Neuronal stem cell (in vitro differentiated cells): ENCODE measurements around the gene CRB3.

Source experiments
- DNase-seq: peaks from one replicate; pipeline ENCODE4 v3.0.0-alpha.2; 2013; ENCODE audit warnings: low spot score
- H2AFZ ChIP-seq: one replicate; pipeline ENCODE4 v1.6.1; 2013; ENCODE audit warnings: mild to moderate bottlenecking, low read length, inconsistent platforms
- H2AK5ac ChIP-seq: 2 replicates; pipeline ENCODE4 v1.6.1; 2013; ENCODE audit warnings: low read depth, mild to moderate bottlenecking, inconsistent platforms, low read length, moderate library complexity, mixed read lengths
- H2BK120ac ChIP-seq: 2 replicates; pipeline ENCODE4 v1.6.1; 2013; ENCODE audit warnings: low read depth, mild to moderate bottlenecking, inconsistent platforms, low read length, moderate library complexity, mixed read lengths
- H2BK12ac ChIP-seq: one replicate; pipeline ENCODE4 v1.6.1; 2013; ENCODE audit warnings: low read length, inconsistent platforms
- H2BK15ac ChIP-seq: 2 replicates; pipeline ENCODE4 v1.6.1; 2013; ENCODE audit warnings: mild to moderate bottlenecking, low read length, inconsistent platforms, mixed read lengths
- H2BK5ac ChIP-seq: one replicate; pipeline ENCODE4 v1.6.1; 2013; ENCODE audit warnings: inconsistent platforms, mild to moderate bottlenecking, low read length, moderate library complexity
- H3K14ac ChIP-seq: one replicate; pipeline ENCODE4 v1.6.1; 2013; ENCODE audit warnings: low read length, inconsistent platforms
- H3K18ac ChIP-seq: 2 replicates; pipeline ENCODE4 v1.6.1; 2013; ENCODE audit warnings: low read length, inconsistent platforms
- H3K23ac ChIP-seq: 2 replicates; pipeline ENCODE4 v1.6.1; 2013; ENCODE audit warnings: low read depth, mild to moderate bottlenecking, mixed read lengths, low read length, inconsistent platforms; ENCODE audit not compliant: poor library complexity
- H3K27ac ChIP-seq: replicated peaks from 3 replicates; pipeline ENCODE4 v1.5.1; 2013; ENCODE audit warnings: low read length, inconsistent platforms
- H3K27me3 ChIP-seq, 3 experiments: 2 replicates each; pipeline ENCODE4 v1.6.1; 2013; ENCODE audit warnings: low read length in 3 of 3, mild to moderate bottlenecking in 2 of 3, inconsistent platforms in 1 of 3, low read depth in 1 of 3, mixed read lengths in 1 of 3, moderate library complexity in 1 of 3; ENCODE audit not compliant: control insufficient read depth in 3 of 3, insufficient read depth in 3 of 3
- H3K36me3 ChIP-seq, 2 donors: replicated peaks in 1 of 2; 2 replicates each; pipeline ENCODE4 v1.6.1; 2013; ENCODE audit warnings: low read length in 2 of 2; ENCODE audit not compliant: control insufficient read depth in 2 of 2, insufficient read depth in 2 of 2
- H3K4ac ChIP-seq: 2 replicates; pipeline ENCODE4 v1.6.1; 2013; ENCODE audit warnings: inconsistent platforms, mild to moderate bottlenecking, low read length, moderate library complexity
- H3K4me1 ChIP-seq, 2 donors: 1 replicate in 1 of 2; 2 replicates in 1 of 2; pipeline ENCODE4 v1.6.1; 2013; ENCODE audit warnings: low read length in 2 of 2, low read depth in 1 of 2; ENCODE audit not compliant: control insufficient read depth in 2 of 2, insufficient read depth in 1 of 2
- H3K4me2 ChIP-seq: one replicate; pipeline ENCODE4 v1.6.1; 2013; ENCODE audit warnings: mild to moderate bottlenecking, low read length, inconsistent platforms; ENCODE audit not compliant: insufficient read depth, poor library complexity, severe bottlenecking
- H3K4me3 ChIP-seq, 2 donors: 2 replicates each; pipeline ENCODE4 v1.5.1; 2013; ENCODE audit warnings: low read length in 2 of 2, mild to moderate bottlenecking in 2 of 2, inconsistent platforms in 1 of 2, moderate library complexity in 1 of 2
- H3K79me1 ChIP-seq: one replicate; pipeline ENCODE4 v1.6.1; 2013; ENCODE audit warnings: low read depth, mild to moderate bottlenecking, inconsistent platforms, low read length, moderate library complexity
- H3K9ac ChIP-seq: one replicate; pipeline ENCODE4 v1.6.1; 2013; ENCODE audit warnings: mild to moderate bottlenecking, low read depth, low read length, inconsistent platforms; ENCODE audit not compliant: poor library complexity
- H3K9me3 ChIP-seq, 2 donors: replicated peaks in 1 of 2; 2 replicates each; pipeline versions ENCODE3 to v1.6.1; 2013; ENCODE audit warnings: low read length in 2 of 2, mild to moderate bottlenecking in 2 of 2, inconsistent platforms in 1 of 2, low read depth in 1 of 2, mixed read lengths in 1 of 2, moderate library complexity in 1 of 2; ENCODE audit not compliant: control insufficient read depth in 2 of 2, insufficient read depth in 1 of 2
- H4K8ac ChIP-seq: one replicate; pipeline ENCODE4 v1.6.1; 2013; ENCODE audit warnings: low read depth, mild to moderate bottlenecking, inconsistent platforms, low read length, moderate library complexity
- H4K91ac ChIP-seq: one replicate; pipeline ENCODE4 v1.6.1; 2013; ENCODE audit warnings: low read length, low read depth, mild to moderate bottlenecking, inconsistent platforms; ENCODE audit not compliant: poor library complexity
- WGBS, 2 donors: extraction: QIAGEN DNeasy Blood & Tissue Kit; methylation state at CpG; one replicate each; pipeline ENCODE4 v1.1.7; 2013; ENCODE audit warnings: missing lambda C conversion rate in 2 of 2, mixed read lengths in 1 of 2; ENCODE audit not compliant: insufficient read length in 2 of 2, insufficient replicate concordance in 1 of 2; ENCODE audit errors: extremely low coverage in 2 of 2; 5-methylcytosine and 5-hydroxymethylcytosine counted together

CRB3 gene

GRCh38 chr19:6480848-6481415 lies 16.9 kb downstream of the CRB3 start:
- H3K18ac ChIP-seq = no peak overlapping the region
- no peak overlapping the region for H4K91ac ChIP-seq
- H2BK12ac ChIP-seq = no peak overlapping the region
- peak overlapping the region; percentile 76 for H2AFZ ChIP-seq
- H3K4me3 ChIP-seq = peak overlapping the region in 1 of 2 donors; percentile 46
- no peak overlapping the region for H2BK15ac ChIP-seq
- H3K79me1 ChIP-seq = no peaks in the 10 kb centered on the region
- no peak overlapping the region for H2BK5ac ChIP-seq
- peaks cover 0 to 35% (median 8%) of the 10 kb centered on the region in 3 experiments for H3K27me3 ChIP-seq
- DNase-seq = no peak
- H3K9ac ChIP-seq = no peak overlapping the region
- no peak overlapping the region for H2AK5ac ChIP-seq
- H3K27ac ChIP-seq = no peak overlapping the region
- no peak overlapping the region for H3K4me2 ChIP-seq
- no peak overlapping the region for H3K23ac ChIP-seq
- no peak overlapping the region for H4K8ac ChIP-seq
- peaks cover 0 to 4% of the 10 kb centered on the region in 2 donors for H3K9me3 ChIP-seq
- H3K4ac ChIP-seq = no peak overlapping the region
- no peaks in the 10 kb centered on the region for H3K36me3 ChIP-seq
- H3K14ac ChIP-seq = no peak overlapping the region
- no CpG with 5 or more reads among the region's 10 CpGs for WGBS, 2 donors
- no peak overlapping the region for H2BK120ac ChIP-seq
- peaks cover 2 to 6% of the 10 kb centered on the region in 2 donors for H3K4me1 ChIP-seq

GRCh38 chr19:6481541-6482342 lies 17.7 kb downstream of the CRB3 start, which contains the start of gene DENND1C:
Gene DENND1C (minus strand): TSS chr19:6481787. CDS start chr19:6481695, 92 bp downstream.
- Histone ChIP-seq H3K14ac (peak within 1 kb of the TSS; percentile 63), H3K4me1 (peaks cover 2 to 5% of the 10 kb centered on the region in 2 donors), H2BK15ac (peak within 1 kb of the TSS; percentile 59), H2BK12ac (no peak within 1 kb of the TSS), H2BK5ac (no peak within 1 kb of the TSS), H3K4ac (no peak within 1 kb of the TSS), H3K27me3 (peaks cover 0 to 28% (median 6%) of the 10 kb centered on the region in 3 experiments), H3K27ac (no peak within 1 kb of the TSS), H3K4me2 (no peak within 1 kb of the TSS), H3K23ac (peak within 1 kb of the TSS; percentile 93), H2AK5ac (peak within 1 kb of the TSS; percentile 25), H3K9ac (no peak within 1 kb of the TSS), H4K8ac (no peak within 1 kb of the TSS), H2AFZ (peak within 1 kb of the TSS; percentile 76), H3K18ac (peak within 1 kb of the TSS; percentile 89), H2BK120ac (no peak within 1 kb of the TSS), H3K4me3 (peak within 1 kb of the TSS in 1 of 2 donors; percentile 46), H3K79me1 (no peaks in the 10 kb centered on the region), H3K9me3 (no peaks in the 10 kb centered on the region), H4K91ac (no peak within 1 kb of the TSS), H3K36me3 (no peaks in the 10 kb centered on the region)
- DNase-seq = no peak
- WGBS, 2 donors = no CpG with 5 or more reads among the region's 24 CpGs

- Histone ChIP-seq H2BK12ac (no peak overlapping the region), H3K4me1 (peaks cover 1 to 2% of the 10 kb centered on the region in 2 donors), H3K27me3 (peaks cover 0 to 22% (median under 1%) of the 10 kb centered on the region in 3 experiments), H2BK120ac (no peak overlapping the region), H3K9me3 (no peaks in the 10 kb centered on the region), H2BK15ac (no peak overlapping the region), H4K91ac (no peak overlapping the region), H3K4ac (no peak overlapping the region), H2AFZ (peak overlapping the region; percentile 76), H3K23ac (no peak overlapping the region), H3K14ac (no peak overlapping the region), H3K79me1 (no peaks in the 10 kb centered on the region), H3K18ac (no peak overlapping the region), H2BK5ac (no peak overlapping the region), H3K36me3 (no peaks in the 10 kb centered on the region), H3K9ac (no peak overlapping the region), H3K4me2 (no peak overlapping the region), H3K27ac (no peak overlapping the region), H3K4me3 (no peak overlapping the region), H2AK5ac (peak overlapping the region; percentile 25), H4K8ac (no peak overlapping the region)
- WGBS, 2 donors = no CpG with 5 or more reads among the region's 8 CpGs
- DNase-seq = no peak
These were observed 18.2 kb downstream of the CRB3 start for GRCh38 chr19:6482343-6482686.

GRCh38 chr19:6483235-6483634 lies 19.2 kb downstream of the CRB3 start:
- no peak overlapping the region for H3K4me2 ChIP-seq
- H3K79me1 ChIP-seq = no peaks in the 10 kb centered on the region
- no CpG with 5 or more reads among the region's 3 CpGs for WGBS, 2 donors
- H3K9ac ChIP-seq = no peak overlapping the region
- H3K4me1 ChIP-seq = peaks cover 1 to 2% of the 10 kb centered on the region in 2 donors
- H2BK120ac ChIP-seq = no peak overlapping the region
- no peaks in the 10 kb centered on the region for H3K36me3 ChIP-seq
- no peak overlapping the region for H3K14ac ChIP-seq
- H3K4me3 ChIP-seq = no peak overlapping the region
- no peak overlapping the region for H2BK5ac ChIP-seq
- H4K91ac ChIP-seq = no peak overlapping the region
- no peak overlapping the region for H3K18ac ChIP-seq
- no peak overlapping the region for H2AK5ac ChIP-seq
- H3K27ac ChIP-seq = no peak overlapping the region
- peaks cover 0 to 22% (median 0%) of the 10 kb centered on the region in 3 experiments for H3K27me3 ChIP-seq
- H3K4ac ChIP-seq = no peak overlapping the region
- H2AFZ ChIP-seq = no peak overlapping the region
- H2BK15ac ChIP-seq = no peak overlapping the region
- no peaks in the 10 kb centered on the region for H3K9me3 ChIP-seq
- DNase-seq = no peak
- no peak overlapping the region for H4K8ac ChIP-seq
- H2BK12ac ChIP-seq = no peak overlapping the region
- no peak overlapping the region for H3K23ac ChIP-seq
